Astrocyte of the cerebellum (primary cell): ENCODE results near the gene FOS.
A peak's percentile ranks its signal among the peaks of the same experiment; 100 is the strongest.

Source experiments
- DNase-seq: peaks from one replicate; pipeline ENCODE4 v3.0.0-alpha.2; 2011; ENCODE audit warnings: low read depth
- H3K4me3 ChIP-seq: 2 replicates; pipeline ENCODE4 v1.5.1; 2011; ENCODE audit warnings: mild to moderate bottlenecking, low read depth, low read length, moderate library complexity
- in situ Hi-C: cut with HindIII; loops from 2 replicates; pipeline ENCODE4 v1.10.0; 2017; ENCODE audit warnings: low sequenced_read_pairs
- TF ChIP-seq, protein P1 (sequence below): IDR thresholded peaks from 2 replicates; pipeline ENCODE4 v1.5.1; 2012; ENCODE audit warnings: low read length, low read depth, moderate library complexity, mild to moderate bottlenecking; ENCODE audit errors: missing control alignments

The FOS gene

DNA sequence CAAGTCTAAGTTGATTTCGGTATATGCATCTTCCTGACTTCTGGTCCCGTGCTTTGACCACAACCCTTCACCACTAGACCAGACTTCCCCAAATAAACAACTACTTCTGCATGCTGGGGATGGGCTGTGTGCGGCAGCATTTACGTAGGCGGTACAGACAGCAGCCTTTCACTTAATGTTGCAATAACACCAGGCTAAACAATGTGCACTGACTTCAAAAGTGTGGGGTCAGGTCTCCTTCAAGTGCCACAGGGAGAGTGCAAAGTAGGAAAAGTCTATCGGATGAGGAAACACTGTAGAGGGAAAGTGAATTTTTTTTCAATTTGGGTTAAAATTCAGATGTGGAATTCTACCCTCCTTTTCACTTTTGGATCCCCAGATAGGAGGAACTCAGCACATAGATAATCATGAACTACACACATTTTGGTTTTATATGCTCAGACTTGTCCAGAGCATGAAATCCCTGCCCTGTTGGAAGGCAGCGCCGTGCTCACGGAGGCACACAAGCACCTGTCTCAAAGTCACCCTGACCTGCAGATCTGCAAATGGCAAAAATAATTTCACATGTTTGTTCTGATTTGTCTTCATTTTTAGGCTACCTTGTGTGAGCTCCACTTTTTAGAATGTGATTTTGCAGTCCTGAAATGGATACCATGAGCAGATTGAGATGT is 3.6 kb upstream of the FOS start:
- TF ChIP-seq, protein P1, sequence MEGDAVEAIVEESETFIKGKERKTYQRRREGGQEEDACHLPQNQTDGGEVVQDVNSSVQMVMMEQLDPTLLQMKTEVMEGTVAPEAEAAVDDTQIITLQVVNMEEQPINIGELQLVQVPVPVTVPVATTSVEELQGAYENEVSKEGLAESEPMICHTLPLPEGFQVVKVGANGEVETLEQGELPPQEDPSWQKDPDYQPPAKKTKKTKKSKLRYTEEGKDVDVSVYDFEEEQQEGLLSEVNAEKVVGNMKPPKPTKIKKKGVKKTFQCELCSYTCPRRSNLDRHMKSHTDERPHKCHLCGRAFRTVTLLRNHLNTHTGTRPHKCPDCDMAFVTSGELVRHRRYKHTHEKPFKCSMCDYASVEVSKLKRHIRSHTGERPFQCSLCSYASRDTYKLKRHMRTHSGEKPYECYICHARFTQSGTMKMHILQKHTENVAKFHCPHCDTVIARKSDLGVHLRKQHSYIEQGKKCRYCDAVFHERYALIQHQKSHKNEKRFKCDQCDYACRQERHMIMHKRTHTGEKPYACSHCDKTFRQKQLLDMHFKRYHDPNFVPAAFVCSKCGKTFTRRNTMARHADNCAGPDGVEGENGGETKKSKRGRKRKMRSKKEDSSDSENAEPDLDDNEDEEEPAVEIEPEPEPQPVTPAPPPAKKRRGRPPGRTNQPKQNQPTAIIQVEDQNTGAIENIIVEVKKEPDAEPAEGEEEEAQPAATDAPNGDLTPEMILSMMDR = no peak
- in situ Hi-C loops = no loop called here
- no peak overlapping the region for H3K4me3 ChIP-seq
- DNase-seq = no peak

DNA sequence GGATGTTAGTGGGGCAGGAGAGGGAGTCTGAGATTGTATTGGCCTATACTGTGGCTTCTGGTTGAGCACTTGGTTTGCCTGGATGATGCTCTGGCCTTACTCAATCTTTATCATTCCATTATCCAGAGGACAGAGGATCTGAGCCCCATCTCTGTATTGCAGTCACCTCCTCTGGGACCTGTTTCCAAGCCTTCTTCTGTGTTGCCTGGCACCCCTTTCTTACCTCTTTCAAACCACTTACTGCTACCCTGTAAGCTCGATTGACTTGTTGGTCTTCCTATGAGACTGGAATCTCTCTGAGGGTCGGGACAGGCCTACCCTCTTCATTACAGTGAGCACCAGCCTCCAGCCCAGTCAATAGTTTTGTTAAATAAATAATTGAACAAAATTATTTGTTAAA is 3.0 kb upstream of the FOS start:
- H3K4me3 ChIP-seq = no peak overlapping the region
- TF ChIP-seq, protein P1 = no peak
- DNase-seq = no peak
- in situ Hi-C loops = no loop called here

DNA sequence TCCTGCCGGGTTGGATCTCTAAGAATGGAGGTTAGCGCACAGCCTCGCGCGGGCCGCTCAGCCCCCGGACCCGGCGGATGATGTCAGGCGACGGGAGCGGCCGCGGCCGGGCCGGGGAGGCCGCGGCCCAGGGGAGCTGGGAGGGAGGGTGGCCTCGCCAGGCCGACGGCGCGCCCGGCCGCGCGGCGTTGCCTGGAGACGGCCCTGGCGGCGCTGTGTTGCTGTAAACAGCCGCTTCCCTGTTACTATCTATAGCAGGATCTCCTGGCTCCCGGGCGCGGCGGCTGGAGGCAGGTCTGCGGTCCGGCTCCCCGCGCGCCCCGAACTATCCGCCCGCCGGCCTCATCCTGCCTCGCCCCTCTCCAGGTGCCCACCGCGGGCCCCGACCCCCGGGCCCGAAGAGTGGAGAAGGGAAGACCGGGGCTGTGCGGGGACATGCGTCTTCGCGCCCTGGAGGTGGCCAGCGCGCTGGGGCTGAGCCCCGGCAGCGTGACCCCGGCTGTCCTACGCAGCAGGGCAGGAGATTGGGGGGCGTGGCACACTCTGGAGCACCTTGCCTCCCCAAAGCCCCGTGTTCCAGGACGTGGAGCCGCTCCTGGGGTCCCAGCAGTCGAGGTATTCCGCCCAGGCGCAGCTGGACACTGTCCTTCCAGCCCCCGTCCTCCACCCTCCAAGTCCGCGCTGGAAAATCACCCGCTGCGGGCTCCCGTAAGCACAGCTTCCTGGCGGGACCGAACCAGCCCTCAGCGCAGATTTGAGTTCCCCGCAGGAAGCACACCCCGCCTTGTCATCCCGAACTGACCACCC is 1.4 kb upstream of the FOS start:
- peak overlapping the region; percentile 97 for H3K4me3 ChIP-seq
- no peak for DNase-seq
- in situ Hi-C loops = no loop called here

DNA sequence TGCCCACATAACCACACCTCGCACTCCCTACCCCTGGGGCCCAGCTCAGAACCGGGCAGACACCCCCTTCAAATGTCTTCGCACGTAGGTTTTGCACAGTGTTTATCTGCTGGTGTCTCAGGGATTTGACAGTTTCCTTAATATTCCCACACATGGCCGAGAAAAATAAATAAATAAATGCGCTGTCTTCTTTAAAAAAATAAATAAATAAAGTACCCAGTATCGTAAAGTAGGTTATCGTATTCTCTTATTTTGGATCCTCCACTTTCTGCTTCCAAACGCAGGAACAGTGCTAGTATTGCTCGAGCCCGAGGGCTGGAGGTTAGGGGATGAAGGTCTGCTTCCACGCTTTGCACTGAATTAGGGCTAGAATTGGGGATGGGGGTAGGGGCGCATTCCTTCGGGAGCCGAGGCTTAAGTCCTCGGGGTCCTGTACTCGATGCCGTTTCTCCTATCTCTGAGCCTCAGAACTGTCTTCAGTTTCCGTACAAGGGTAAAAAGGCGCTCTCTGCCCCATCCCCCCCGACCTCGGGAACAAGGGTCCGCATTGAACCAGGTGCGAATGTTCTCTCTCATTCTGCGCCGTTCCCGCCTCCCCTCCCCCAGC is 710 bp upstream of the FOS start:
- peak overlapping the region; percentile 97 for H3K4me3 ChIP-seq
- in situ Hi-C loops = no loop called here
- TF ChIP-seq, protein P1 = no peak
- no peak for DNase-seq

More for the DNA sequence above, 1.4 kb upstream of the FOS start:
- TF ChIP-seq, protein P1 = no peak

DNA sequence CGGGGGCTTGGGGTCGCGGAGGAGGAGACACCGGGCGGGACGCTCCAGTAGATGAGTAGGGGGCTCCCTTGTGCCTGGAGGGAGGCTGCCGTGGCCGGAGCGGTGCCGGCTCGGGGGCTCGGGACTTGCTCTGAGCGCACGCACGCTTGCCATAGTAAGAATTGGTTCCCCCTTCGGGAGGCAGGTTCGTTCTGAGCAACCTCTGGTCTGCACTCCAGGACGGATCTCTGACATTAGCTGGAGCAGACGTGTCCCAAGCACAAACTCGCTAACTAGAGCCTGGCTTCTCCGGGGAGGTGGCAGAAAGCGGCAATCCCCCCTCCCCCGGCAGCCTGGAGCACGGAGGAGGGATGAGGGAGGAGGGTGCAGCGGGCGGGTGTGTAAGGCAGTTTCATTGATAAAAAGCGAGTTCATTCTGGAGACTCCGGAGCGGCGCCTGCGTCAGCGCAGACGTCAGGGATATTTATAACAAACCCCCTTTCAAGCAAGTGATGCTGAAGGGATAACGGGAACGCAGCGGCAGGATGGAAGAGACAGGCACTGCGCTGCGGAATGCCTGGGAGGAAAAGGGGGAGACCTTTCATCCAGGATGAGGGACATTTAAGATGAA is 630 bp downstream of the FOS start:
- TF ChIP-seq, protein P1 = no peak
- peak overlapping the region; percentile 97 for H3K4me3 ChIP-seq
- in situ Hi-C loops = no loop called here
- DNase-seq = no peak

DNA sequence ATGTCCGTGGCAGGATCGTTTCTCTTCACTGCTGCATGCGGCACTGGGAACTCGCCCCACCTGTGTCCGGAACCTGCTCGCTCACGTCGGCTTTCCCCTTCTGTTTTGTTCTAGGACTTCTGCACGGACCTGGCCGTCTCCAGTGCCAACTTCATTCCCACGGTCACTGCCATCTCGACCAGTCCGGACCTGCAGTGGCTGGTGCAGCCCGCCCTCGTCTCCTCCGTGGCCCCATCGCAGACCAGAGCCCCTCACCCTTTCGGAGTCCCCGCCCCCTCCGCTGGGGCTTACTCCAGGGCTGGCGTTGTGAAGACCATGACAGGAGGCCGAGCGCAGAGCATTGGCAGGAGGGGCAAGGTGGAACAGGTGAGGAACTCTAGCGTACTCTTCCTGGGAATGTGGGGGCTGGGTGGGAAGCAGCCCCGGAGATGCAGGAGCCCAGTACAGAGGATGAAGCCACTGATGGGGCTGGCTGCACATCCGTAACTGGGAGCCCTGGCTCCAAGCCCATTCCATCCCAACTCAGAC is 1.2 kb downstream of the FOS start:
- DNase-seq = no peak
- TF ChIP-seq, protein P1 = no peak
- H3K4me3 ChIP-seq = peak overlapping the region; percentile 97
- in situ Hi-C loops = no loop called here
